NCI-H1417 (cell line): ENCODE results near the gene PPP4R1.

Experiments used
- DNase-seq, 3 experiments: peaks; one replicate each; lab custom pipeline; 2025; lab: John Stamatoyannopoulos, UW

The PPP4R1 gene

GRCh38 chr18:9508446-9509025 is 105.8 kb downstream of the PPP4R1 start:
- DNase-seq: no peak

DNA sequence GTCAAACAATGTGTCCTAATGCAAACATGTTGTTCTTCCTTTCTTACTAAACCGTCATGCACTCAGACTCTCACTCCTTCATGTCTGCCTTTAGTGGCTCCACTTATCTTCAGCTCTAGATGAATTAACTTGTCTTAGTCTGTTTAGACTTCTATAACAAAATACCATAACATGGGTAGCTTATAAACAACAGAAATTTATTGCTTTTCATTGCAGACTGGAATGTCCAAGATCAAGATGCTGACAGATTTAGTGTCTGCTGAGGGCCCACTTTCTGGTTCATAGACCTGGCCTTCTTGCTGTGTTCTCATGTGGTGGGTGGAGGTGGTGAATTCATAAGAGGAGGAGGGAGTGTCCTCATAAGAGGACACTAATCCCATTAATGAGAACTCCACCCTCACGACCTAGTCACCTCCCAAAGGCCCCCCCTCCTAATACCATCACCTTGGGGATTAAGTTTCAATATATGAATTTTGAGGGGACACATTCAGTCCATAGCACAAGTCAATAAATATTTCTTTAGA is 106.7 kb downstream of the PPP4R1 start:
- no peak for DNase-seq

GRCh38 chr18:9506046-9506792 is 108.1 kb downstream of the PPP4R1 start:
- DNase-seq: peak in 1 of 3 experiments; percentile 63
